Tibial artery (tissue), 4 donors: ENCODE data around the gene NDUFA7.
"Not testable (repeated sequence)": the region's sequence is repeated elsewhere in the genome, so short reads cannot be mapped to it uniquely, and the experiment has no call there.

ENCODE experiments used
- DNase-seq, 2 donors: peaks; one replicate each; pipeline ENCODE4 v3.0.0-alpha.2; 2019
- H3K27ac ChIP-seq, 2 donors: fragments of 200-600 bp; sonication (generic) in 1 of 2; 1 replicate in 1 of 2; 2 replicates in 1 of 2; pipeline ENCODE4 v1.5.1; 2018 to 2019; ENCODE audit warnings: mild to moderate bottlenecking in 1 of 2
- H3K27me3 ChIP-seq, 2 donors: fragments of 200-600 bp; sonication (generic) in 1 of 2; one replicate each; pipeline versions ENCODE4 v1.5.1 to v1.6.0; 2016 to 2019
- H3K36me3 ChIP-seq, 3 donors: fragments of 200-600 bp; sonication (generic) in 2 of 3; one replicate each; pipeline ENCODE4 v1.5.1; 2016 to 2019; ENCODE audit warnings: mild to moderate bottlenecking in 2 of 3
- H3K4me1 ChIP-seq, 4 donors: fragments of 200-600 bp; sonication (generic) in 2 of 4; 1 replicate in 3 of 4; 2 replicates in 1 of 4; pipeline ENCODE4 v1.5.1; 2016 to 2019
- H3K4me3 ChIP-seq, 2 donors: fragments of 200-600 bp; sonication (generic) in 1 of 2; 1 replicate in 1 of 2; 2 replicates in 1 of 2; pipeline ENCODE4 v1.5.1; 2018 to 2019; ENCODE audit warnings: mild to moderate bottlenecking in 2 of 2
- H3K9me3 ChIP-seq, 3 donors: fragments of 200-600 bp; sonication (generic) in 1 of 3; one replicate each; pipeline ENCODE4 v1.5.1; 2016 to 2019
- CTCF ChIP-seq, 2 experiments: fragments of 200-600 bp in 1 of 2; fragments of 450-650 bp in 1 of 2; IDR thresholded peaks; one replicate each; pipeline ENCODE4 v1.5.1; 2017 to 2019; ENCODE audit warnings: antibody characterized with exemption in 2 of 2, mild to moderate bottlenecking in 1 of 2, moderate library complexity in 1 of 2
- intact Hi-C: fragments of 100-400 bp; cut with DNase I; formaldehyde crosslinking; loops from one replicate; pipeline ENCODE4 v1.15.0; 2023; ENCODE audit warnings: low total_unique reads

Gene NDUFA7

DNA sequence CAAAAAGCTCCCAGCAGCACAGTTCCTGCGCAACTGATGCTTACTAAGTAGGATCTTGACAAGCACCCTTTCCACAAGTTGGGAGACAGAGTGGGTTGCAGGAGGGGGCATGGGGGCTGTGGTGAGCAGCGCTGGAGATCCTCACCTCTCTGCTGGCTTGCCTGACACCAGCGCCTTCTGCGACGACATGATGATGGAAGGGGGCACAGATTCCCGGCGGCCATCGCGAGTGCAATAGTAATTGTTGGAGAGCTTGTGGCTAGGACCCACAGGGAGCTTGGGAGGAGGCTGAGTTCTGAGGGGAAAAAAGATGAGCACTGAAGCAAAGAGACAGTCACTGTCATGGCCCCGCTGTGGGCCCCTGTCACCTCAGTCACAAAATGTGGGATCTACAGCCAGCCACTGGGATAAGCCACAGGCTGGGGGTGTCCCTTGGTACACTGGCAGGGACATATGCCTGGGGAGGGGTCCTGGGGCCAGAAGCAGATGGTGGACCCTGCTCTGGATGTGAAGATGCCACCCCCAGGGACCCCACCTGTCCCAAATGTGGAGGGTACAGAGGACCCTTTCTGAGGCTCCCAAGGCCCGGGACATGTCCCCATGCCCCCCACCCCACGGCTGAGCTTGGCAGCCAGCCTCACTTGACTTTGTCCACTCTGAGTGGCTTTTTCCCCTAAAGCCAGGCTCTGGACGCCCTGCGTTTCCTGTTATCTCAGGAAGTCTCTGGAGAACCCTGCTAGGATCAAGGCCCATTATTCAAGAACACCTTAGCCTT is 4.6 kb downstream of the NDUFA7 start:
- intact Hi-C loops, result no loop called here
- no peak for DNase-seq
- Histone ChIP-seq H3K9me3 (no peaks in the 10 kb centered on the region), H3K27ac (no peak overlapping the region), H3K27me3 (no peaks in the 10 kb centered on the region), H3K4me1 (peaks cover 0 to 15% (median 11%) of the 10 kb centered on the region in 4 donors), H3K4me3 (no peak overlapping the region), H3K36me3 (peaks cover 23 to 60% (median 45%) of the 10 kb centered on the region in 3 donors)
- no peak for TF ChIP-seq CTCF (IDR thresholded peaks at IDR 0.05)

DNA sequence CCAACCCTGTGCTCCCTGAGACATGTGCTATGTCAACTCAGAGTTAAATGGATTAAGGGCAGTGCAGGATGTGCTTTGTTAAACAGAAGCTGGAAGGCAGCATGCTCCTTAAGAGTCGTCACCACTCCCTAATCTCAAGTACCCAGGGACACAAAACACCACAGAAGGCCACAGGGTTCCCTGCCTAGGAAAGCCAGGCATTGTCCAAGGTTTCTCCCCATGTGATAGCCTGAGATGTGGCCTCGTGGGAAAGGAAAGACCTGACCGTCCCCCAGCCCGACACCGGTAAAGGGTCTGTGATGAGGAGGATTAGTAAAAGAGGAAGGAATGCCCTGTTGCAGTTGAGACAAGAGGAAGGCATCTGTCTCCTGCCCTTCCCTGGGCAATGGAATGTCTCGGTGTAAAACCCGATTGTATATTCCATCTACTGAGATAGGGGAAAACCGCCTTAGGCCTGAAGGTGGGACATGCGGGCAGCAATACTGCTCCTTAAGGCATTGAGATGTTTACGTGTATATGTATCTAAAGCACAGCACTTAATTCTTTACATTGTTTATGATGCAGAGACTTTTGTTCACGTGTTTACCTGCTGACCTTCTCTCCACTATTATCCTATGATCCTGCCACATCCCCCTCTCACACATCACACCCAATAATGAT is 6.1 kb downstream of the NDUFA7 start:
- H3K9me3 ChIP-seq, H3K27me3 ChIP-seq, H3K27ac ChIP-seq, H3K4me3 ChIP-seq, DNase-seq, H3K4me1 ChIP-seq, intact Hi-C loops: not testable (repeated sequence)
- H3K36me3 ChIP-seq, result peaks cover 35 to 74% (median 59%) of the 10 kb centered on the region in 3 donors

DNA sequence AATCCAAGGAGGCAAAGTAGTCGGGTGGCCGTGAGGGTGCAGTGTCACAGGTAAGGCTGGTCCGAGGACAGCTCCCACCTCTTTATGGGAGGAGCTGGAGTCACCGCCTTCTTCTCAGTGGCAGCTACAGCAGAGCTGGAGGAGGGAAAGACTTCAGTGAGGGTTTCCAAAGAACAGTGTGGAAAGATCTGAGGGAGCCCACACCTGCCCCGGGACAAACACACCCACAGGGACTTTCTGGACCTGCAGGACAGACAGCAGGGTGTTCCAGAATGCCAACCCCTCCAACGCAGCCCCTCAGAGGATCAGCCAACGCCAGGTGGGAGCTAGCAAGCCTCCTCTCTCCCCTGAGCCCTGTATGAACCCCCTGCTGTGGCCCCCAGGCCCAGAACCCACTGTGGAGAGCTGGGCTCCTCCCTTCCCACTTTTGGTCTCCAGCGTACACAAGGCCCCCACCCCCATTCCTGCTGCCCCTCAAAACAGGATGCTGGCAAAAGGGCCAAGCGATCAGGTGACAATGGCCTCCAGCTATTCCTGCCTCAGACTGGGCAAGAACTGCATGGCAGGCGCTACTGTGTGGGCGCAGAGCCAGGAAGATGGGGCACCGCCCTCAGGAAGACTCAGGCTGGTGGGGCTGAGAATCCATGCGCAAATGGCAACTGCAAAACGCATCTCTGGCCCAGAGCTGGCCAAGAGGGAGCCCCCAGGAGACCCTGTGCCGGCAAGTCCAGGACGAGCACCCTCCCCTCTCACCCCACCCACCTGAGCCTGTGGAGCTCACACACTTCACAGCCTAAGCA is 9.5 kb downstream of the NDUFA7 start:
- Histone ChIP-seq H3K27ac (no peak overlapping the region), H3K4me3 (no peak overlapping the region), H3K36me3 (peaks cover 39 to 75% (median 67%) of the 10 kb centered on the region in 3 donors), H3K4me1 (peaks cover 0 to 25% (median 18%) of the 10 kb centered on the region in 4 donors), H3K27me3 (no peaks in the 10 kb centered on the region), H3K9me3 (no peaks in the 10 kb centered on the region)
- DNase-seq, result peak in 1 of 2 donors; percentile 68
- TF ChIP-seq CTCF (IDR thresholded peaks at IDR 0.05), result no peak
- intact Hi-C loops, result no loop called here

- Histone ChIP-seq H3K9me3 (no peaks in the 10 kb centered on the region), H3K36me3 (peaks cover 35 to 63% (median 60%) of the 10 kb centered on the region in 3 donors), H3K27ac (no peak overlapping the region), H3K4me1 (peaks cover 0 to 25% (median 18%) of the 10 kb centered on the region in 4 donors), H3K27me3 (no peaks in the 10 kb centered on the region), H3K4me3 (no peak overlapping the region)
- no peak for TF ChIP-seq CTCF (IDR thresholded peaks at IDR 0.05)
- peak in 1 of 2 donors; percentile 37 for DNase-seq
- intact Hi-C loops, result no loop called here
Observed at GRCh38 chr19:8310342-8311055, 10.7 kb downstream of the NDUFA7 start.

- intact Hi-C loops, result no loop called here
- Histone ChIP-seq H3K4me3 (peak overlapping the region; percentile 51 to 61), H3K27me3 (no peaks in the 10 kb centered on the region), H3K9me3 (no peaks in the 10 kb centered on the region), H3K4me1 (peaks cover 0 to 25% (median 18%) of the 10 kb centered on the region in 4 donors), H3K36me3 (peaks cover 21 to 49% (median 44%) of the 10 kb centered on the region in 3 donors), H3K27ac (peak overlapping the region; percentile 55)
- TF ChIP-seq CTCF (IDR thresholded peaks at IDR 0.05), result no peak
- peak in 1 of 2 donors; percentile 56 for DNase-seq
Observed at GRCh38 chr19:8308891-8309291, 12.3 kb downstream of the NDUFA7 start.
